Activated CD8-positive, alpha-beta memory T cell treated with anti-CD3 and anti-CD28 coated beads for 4 hours (primary cell): ENCODE measurements around the gene PSAP.

ENCODE experiments used
- DNase-seq, 2 donors: peaks; one replicate each; pipeline ENCODE4 v3.0.0-alpha.2; 2020; ENCODE audit warnings: low read depth in 2 of 2

The PSAP gene

GRCh38 chr10:71844695-71845094, 6.4 kb downstream of the PSAP start:
- DNase-seq: no peak

- DNase-seq: no peak
Measured at GRCh38 chr10:71844084-71844483, 7.0 kb downstream of the PSAP start.

- DNase-seq: no peak
Measured at GRCh38 chr10:71842856-71843686, 8.0 kb downstream of the PSAP start.

GRCh38 chr10:71842422-71842821, 8.6 kb downstream of the PSAP start:
- no peak for DNase-seq

GRCh38 chr10:71840958-71841335, 10.1 kb downstream of the PSAP start:
- no peak for DNase-seq

GRCh38 chr10:71840177-71840957, 10.7 kb downstream of the PSAP start:
- no peak for DNase-seq

GRCh38 chr10:71838264-71839211, 12.5 kb downstream of the PSAP start:
- no peak for DNase-seq

GRCh38 chr10:71837098-71837827, 13.8 kb downstream of the PSAP start:
- DNase-seq: no peak

- no peak for DNase-seq
Measured at GRCh38 chr10:71836596-71836974, 14.5 kb downstream of the PSAP start.

GRCh38 chr10:71835671-71836595, 15.1 kb downstream of the PSAP start:
- DNase-seq: no peak

GRCh38 chr10:71834343-71834674, 16.7 kb downstream of the PSAP start:
- DNase-seq: no peak

GRCh38 chr10:71833451-71834342, 17.4 kb downstream of the PSAP start:
- DNase-seq: no peak

- no peak for DNase-seq
Measured at GRCh38 chr10:71832967-71833366, 18.1 kb downstream of the PSAP start.

GRCh38 chr10:71831646-71832552, 19.2 kb downstream of the PSAP start:
- no peak for DNase-seq

- no peak for DNase-seq
Measured at GRCh38 chr10:71830726-71831125, 20.3 kb downstream of the PSAP start.

- no peak for DNase-seq
Measured at GRCh38 chr10:71829896-71830295, 21.2 kb downstream of the PSAP start.

- no peak for DNase-seq
Measured at GRCh38 chr10:71829171-71829570, 21.9 kb downstream of the PSAP start.

GRCh38 chr10:71828702-71829101, 22.3 kb downstream of the PSAP start:
- DNase-seq: no peak
